Caco-2 (cell line): Measurements from ENCODE around the gene MAGEB17. TPM values are rescaled to one million over a fixed set of nuclear protein-coding genes. Genes with fewer than 3 reads are reported as not detected.

Experiments
- BruUV-seq: library from RNA; stranded (reverse); fragments of 400-500 nt; replicated peaks from 2 replicates; lab custom pipeline; 2021; lab: Mats Ljungman, UMichigan
- CTCF ChIA-PET: fragments of 300-600 bp; sonication (Branson Sonifier 250); formaldehyde crosslinking; loops from one replicate; lab custom pipeline; 2022; ENCODE audit warnings: antibody characterized with exemption; lab: Charles Lee
- POLR2A ChIA-PET: fragments of 300-600 bp; sonication (Branson Sonifier 250); formaldehyde crosslinking; loops from one replicate; lab custom pipeline; 2022; ENCODE audit warnings: antibody characterized with exemption; lab: Charles Lee
- DNase-seq, 2 experiments: peaks; one replicate each; pipeline versions ENCODE4 v3.0.0 to v3.0.0-alpha.2; 2020 to 2022
- H3K27me3 ChIP-seq: replicated peaks from 2 replicates; pipeline ENCODE4 v1.6.0; 2011; ENCODE audit warnings: low read length; ENCODE audit not compliant: control insufficient read depth, insufficient read depth
- H3K36me3 ChIP-seq: 2 replicates; pipeline ENCODE4 v1.5.1; 2011; ENCODE audit warnings: low read length; ENCODE audit not compliant: control insufficient read depth, insufficient read depth
- H3K4me1 ChIP-seq: fragments of 250-450 bp; sonication (Bioruptor Pico); 2 replicates; pipeline ENCODE4 v1.5.1; 2020; ENCODE audit warnings: mild to moderate bottlenecking
- H3K4me3 ChIP-seq: 2 replicates; pipeline ENCODE4 v1.5.1; 2011; ENCODE audit warnings: low read depth, mild to moderate bottlenecking, control low read depth, low read length
- H3K9me3 ChIP-seq: fragments of 250-450 bp; sonication (Bioruptor Pico); 2 replicates; pipeline ENCODE4 v1.5.1; 2020; ENCODE audit warnings: mild to moderate bottlenecking, moderate library complexity
- H3K27ac Mint-ChIP-seq: one replicate; pipeline ENCODE4 v1.8.0; 2022; ENCODE audit warnings: mixed read lengths; ENCODE audit not compliant: unreplicated experiment
- H3K27me3 Mint-ChIP-seq: one replicate; pipeline ENCODE4 v1.8.0; 2022; ENCODE audit warnings: mixed read lengths; ENCODE audit not compliant: insufficient read depth, unreplicated experiment
- H3K36me3 Mint-ChIP-seq: one replicate; pipeline ENCODE4 v1.8.0; 2022; ENCODE audit warnings: mild to moderate bottlenecking, mixed read lengths; ENCODE audit not compliant: insufficient read depth, unreplicated experiment
- H3K4me1 Mint-ChIP-seq: one replicate; pipeline ENCODE4 v1.8.0; 2022; ENCODE audit warnings: low read depth, mixed read lengths; ENCODE audit not compliant: unreplicated experiment
- H3K4me3 Mint-ChIP-seq: one replicate; pipeline ENCODE4 v1.8.0; 2022; ENCODE audit warnings: mild to moderate bottlenecking, moderate library complexity, mixed read lengths; ENCODE audit not compliant: unreplicated experiment
- H3K9me3 Mint-ChIP-seq: one replicate; pipeline ENCODE4 v1.8.0; 2022; ENCODE audit warnings: mixed read lengths; ENCODE audit not compliant: unreplicated experiment
- CTCF ChIP-seq, 2 experiments: fragments of 200-600 bp in 1 of 2; IDR thresholded peaks; 1 replicate in 1 of 2; 2 replicates in 1 of 2; pipeline versions ENCODE4 v1.5.1 to v1.8.0; 2011 to 2022; ENCODE audit warnings: antibody characterized with exemption in 1 of 2, control low read depth in 1 of 2, inconsistent platforms in 1 of 2, low read depth in 1 of 2, low read length in 1 of 2, mild to moderate bottlenecking in 1 of 2, moderate library complexity in 1 of 2; ENCODE audit not compliant: insufficient read depth in 1 of 2, severe bottlenecking in 1 of 2, unreplicated experiment in 1 of 2
- intact Hi-C: fragments of 100-400 bp; cut with micrococcal nuclease; formaldehyde crosslinking; loops from one replicate; pipeline ENCODE4 v1.10.0; 2022; ENCODE audit not compliant: unreplicated experiment
- total RNA-seq: library from RNA; stranded (reverse); gene quantifications from 2 replicates; pipeline ENCODE4 v1.2.3, GENCODE V29; 2022

The MAGEB17 gene
- total RNA-seq, 1 experiment from 2014 or later, result not detected

- no peaks in the 10 kb centered on the region for H3K9me3 Mint-ChIP-seq
- ChIA-PET POLR2A (no interaction called here), CTCF (no interaction called here)
- TF ChIP-seq CTCF (IDR thresholded peaks at IDR 0.05; ENCODE audit: insufficient read depth in 1 of 2, low read depth in 1 of 2, low read length in 1 of 2, severe bottlenecking in 1 of 2, unreplicated experiment in 1 of 2), result no peak
- H3K36me3 Mint-ChIP-seq, result no peaks in the 10 kb centered on the region
- no peak overlapping the region for H3K27ac Mint-ChIP-seq
- H3K27me3 Mint-ChIP-seq, result no peaks in the 10 kb centered on the region
- no peaks in the 10 kb centered on the region for H3K36me3 ChIP-seq
- no peaks in the 10 kb centered on the region for H3K9me3 ChIP-seq
- H3K4me3 Mint-ChIP-seq, result no peak overlapping the region
- H3K4me1 ChIP-seq, result 0 out of 2 replicates have a peak, but pooled peaks cover 5% of the 10 kb centered on the region
- no peak for DNase-seq
- no TSS peak for BruUV-seq
- no peaks in the 10 kb centered on the region for H3K27me3 ChIP-seq
- H3K4me3 ChIP-seq, result no peak overlapping the region
- H3K4me1 Mint-ChIP-seq, result no peaks in the 10 kb centered on the region
- intact Hi-C loops, result loop anchor here (2.0 to 10.0 kb wide), 2 partner anchors 91 to 279 kb away; partner anchors contain the start of gene GRPR
These were observed 46.7 kb downstream of the MAGEB17 start for GRCh38 chrX:16213961-16214360.

DNA sequence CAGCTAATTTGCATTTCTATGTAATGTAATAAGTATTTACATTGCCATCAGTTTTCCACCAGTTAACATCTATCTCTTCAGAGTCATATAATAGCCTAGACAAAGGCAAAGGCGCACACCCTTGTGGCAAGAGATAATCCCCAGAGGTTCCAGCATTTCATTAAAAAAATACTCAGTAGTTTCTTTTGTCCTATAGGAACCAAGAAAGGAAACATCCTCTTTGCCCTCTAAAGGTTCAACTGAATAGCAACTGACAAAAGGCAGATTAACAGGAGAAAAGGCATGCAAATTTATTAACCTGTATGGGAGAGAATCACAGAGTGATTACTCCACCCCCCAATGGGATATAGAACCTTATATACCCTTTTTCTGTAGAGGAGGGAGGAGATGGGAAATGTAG, 48.4 kb downstream of the MAGEB17 start:
- intact Hi-C loops, result loop anchor here (10.0 kb wide), 1 partner anchor 281 kb away; no protein-coding TSS in a partner anchor
- H3K27me3 ChIP-seq, result no peaks in the 10 kb centered on the region
- no peaks in the 10 kb centered on the region for H3K36me3 ChIP-seq
- BruUV-seq, result no TSS peak
- DNase-seq, result no peak
- ChIA-PET POLR2A (no interaction called here), CTCF (no interaction called here)
- no peak overlapping the region for H3K27ac Mint-ChIP-seq
- H3K4me1 ChIP-seq, result 0 out of 2 replicates have a peak, but pooled peaks cover 5% of the 10 kb centered on the region
- no peaks in the 10 kb centered on the region for H3K4me1 Mint-ChIP-seq
- no peaks in the 10 kb centered on the region for H3K9me3 ChIP-seq
- H3K4me3 ChIP-seq, result no peak overlapping the region
- H3K4me3 Mint-ChIP-seq, result no peak overlapping the region
- peaks cover 4% of the 10 kb centered on the region for H3K9me3 Mint-ChIP-seq
- no peaks in the 10 kb centered on the region for H3K27me3 Mint-ChIP-seq
- H3K36me3 Mint-ChIP-seq, result no peaks in the 10 kb centered on the region
- no peak for TF ChIP-seq CTCF (IDR thresholded peaks at IDR 0.05; ENCODE audit: insufficient read depth in 1 of 2, low read depth in 1 of 2, low read length in 1 of 2, severe bottlenecking in 1 of 2, unreplicated experiment in 1 of 2)

Other genes starting within 250 kb of the MAGEB17 start
- gene GRPR, start 43.9 kb upstream of the MAGEB17 start, total RNA-seq, result 0.21 TPM in 1 of 2 replicates, not detected in the other